HepG2 (cell line): Measurements from ENCODE around the gene WDR54. TPM values are rescaled to one million over a fixed set of nuclear protein-coding genes. Genes with fewer than 3 reads are reported as not detected.

Source experiments
- ATAC-seq: fragments of 200-7000 bp; cut with Tn5 transposase; 3 replicates; pipeline ENCODE4 v1.9.1; 2020; ENCODE audit warnings: mild to moderate bottlenecking, moderate library complexity
- BruUV-seq: library from RNA; stranded (reverse); fragments of 400-500 nt; replicated peaks from 2 replicates; lab custom pipeline; 2021; lab: Mats Ljungman, UMichigan
- CTCF ChIA-PET: fragments of 300-600 bp; formaldehyde crosslinking; extraction: SDS; loops from one replicate; lab custom pipeline; 2021; ENCODE audit warnings: low total read pairs, inconsistent platforms, low intra/inter-chr PET ratio; lab: Yijun Ruan, JAX
- POLR2A ChIA-PET: fragments of 350-600 bp; sonication (Branson Sonifier 250); formaldehyde crosslinking; loops from one replicate; lab custom pipeline; 2020; ENCODE audit warnings: antibody characterized with exemption, inconsistent platforms; lab: Yijun Ruan, JAX
- DNase-seq: peaks from one replicate; pipeline ENCODE4 v3.0.0-alpha.2; 2015; ENCODE audit warnings: low spot score
- FAIRE-seq: peaks from 3 replicates; lab custom pipeline; 2011; peaks lifted over from hg19 to GRCh38; lab: Jason Lieb, UNC
- H2AFZ ChIP-seq: one replicate; pipeline ENCODE4 v1.6.1; 2011; ENCODE audit warnings: low read length, inconsistent platforms
- H3K27ac ChIP-seq: fragments of 300-600 bp; 3 replicates; pipeline ENCODE4 v1.8.0; 2011; ENCODE audit warnings: mixed run types, mild to moderate bottlenecking, mixed read lengths, low read length, inconsistent platforms; ENCODE audit not compliant: insufficient read depth; ENCODE audit errors: extremely low read length
- H3K27me3 ChIP-seq, 2 experiments: fragments of 200-600 bp in 1 of 2; 2 replicates in 1 of 2; 3 replicates in 1 of 2; pipeline versions ENCODE4 v1.6.0 to v1.8.0; 2011; ENCODE audit warnings: low read length in 2 of 2, mild to moderate bottlenecking in 2 of 2, moderate library complexity in 2 of 2, inconsistent platforms in 1 of 2; ENCODE audit not compliant: insufficient read depth in 2 of 2, control insufficient read depth in 1 of 2
- H3K36me3 ChIP-seq, 2 experiments: fragments of 200-600 bp in 1 of 2; replicated peaks in 1 of 2; 2 replicates in 1 of 2; 3 replicates in 1 of 2; pipeline versions ENCODE4 v1.5.1 to v1.8.0; 2011; ENCODE audit warnings: low read length in 2 of 2, inconsistent platforms in 1 of 2; ENCODE audit not compliant: insufficient read depth in 2 of 2, control insufficient read depth in 1 of 2
- H3K4me1 ChIP-seq: 2 replicates; pipeline ENCODE4 v1.5.1; 2012; ENCODE audit warnings: low read length, inconsistent platforms; ENCODE audit not compliant: insufficient read depth
- H3K4me2 ChIP-seq: 2 replicates; pipeline ENCODE4 v1.6.0; 2011; ENCODE audit warnings: low read depth, low read length, inconsistent platforms
- H3K4me3 ChIP-seq, 3 experiments: fragments of 200-600 bp in 1 of 3; sonication (generic), shearing (Covaris generic) in 1 of 3; replicated peaks in 1 of 3; 2 replicates each; pipeline ENCODE4 v1.5.1; 2011 to 2016; ENCODE audit warnings: low read length in 3 of 3, inconsistent platforms in 2 of 3, low read depth in 2 of 3, mild to moderate bottlenecking in 2 of 3, control low read depth in 1 of 3, mixed read lengths in 1 of 3; ENCODE audit not compliant: insufficient read depth in 1 of 3
- H3K79me2 ChIP-seq: one replicate; pipeline ENCODE4 v1.6.1; 2011; ENCODE audit warnings: low read length, inconsistent platforms; ENCODE audit not compliant: insufficient read depth
- H3K9ac ChIP-seq: 2 replicates; pipeline ENCODE4 v1.6.0; 2011; ENCODE audit warnings: mild to moderate bottlenecking, low read depth, low read length, inconsistent platforms; ENCODE audit not compliant: insufficient read depth
- H3K9me3 ChIP-seq: 2 replicates; pipeline ENCODE4 v1.5.1; 2012; ENCODE audit warnings: mild to moderate bottlenecking, low read length
- H4K20me1 ChIP-seq: 2 replicates; pipeline ENCODE4 v1.6.0; 2011; ENCODE audit warnings: inconsistent platforms, mild to moderate bottlenecking, low read length, moderate library complexity; ENCODE audit not compliant: insufficient read depth
- ATF1 ChIP-seq: IDR thresholded peaks from 2 replicates; pipeline ENCODE4 v1.6.1; 2016; ENCODE audit warnings: mild to moderate bottlenecking, control low read depth
- CBX1 ChIP-seq: IDR thresholded peaks from one replicate; pipeline ENCODE4 v1.6.1; 2016; ENCODE audit warnings: antibody characterized with exemption, low read depth
- MEIS1 ChIP-seq: sonication (generic); formaldehyde crosslinking; IDR thresholded peaks from 2 replicates; pipeline ENCODE4 v1.9.0; 2021; ENCODE audit warnings: mild to moderate bottlenecking, missing genetic modification reagents, moderate library complexity, borderline replicate concordance
- RBAK ChIP-seq: sonication (generic); formaldehyde crosslinking; IDR thresholded peaks from 2 replicates; pipeline ENCODE4 v1.5.1; 2020; ENCODE audit warnings: mild to moderate bottlenecking, missing genetic modification reagents
- SMARCE1 ChIP-seq: fragments of 450-650 bp; IDR thresholded peaks from 2 replicates; pipeline ENCODE4 v1.6.1; 2017; ENCODE audit warnings: borderline replicate concordance
- TOPORS ChIP-seq: sonication (generic); formaldehyde crosslinking; IDR thresholded peaks from 2 replicates; pipeline ENCODE4 v1.8.0; 2023; ENCODE audit warnings: mild to moderate bottlenecking, missing genetic modification reagents
- ZMYM4 ChIP-seq: sonication (generic); formaldehyde crosslinking; IDR thresholded peaks from 2 replicates; pipeline ENCODE4 v1.8.1; 2023; ENCODE audit warnings: mild to moderate bottlenecking, missing genetic modification reagents
- ZNF7 ChIP-seq: IDR thresholded peaks from 2 replicates; pipeline ENCODE4 v1.6.1; 2016; ENCODE audit warnings: missing biosample characterization, missing genetic modification reagents
- WGBS: methylation state at CpG from one replicate; pipeline ENCODE4 v1.1.6; 2017; ENCODE audit warnings: low lambda C conversion rate; 5-methylcytosine and 5-hydroxymethylcytosine counted together
- in situ Hi-C: cut with HindIII; loops from 2 replicates; pipeline ENCODE4 v1.10.0; 2017; ENCODE audit warnings: low pct_unique_long_range_greater_than_20kb; ENCODE audit not compliant: extremely low pct_ligation_motif_present
- intact Hi-C: fragments of 100-400 bp; cut with micrococcal nuclease; formaldehyde crosslinking; loops from one replicate; pipeline ENCODE4 v1.10.0; 2022; ENCODE audit not compliant: unreplicated experiment
- polyA plus RNA-seq, 8 experiments: library from polyadenylated mRNA; depleted of rRNA in 3 of 8; stranded (reverse) in 7 of 8; unstranded in 1 of 8; fragments of >200 nt; fragmentation: Illumina TruSeq in 4 of 8; extraction: Trizol in 4 of 8; gene quantifications; 2 replicates each; pipeline versions ENCODE4 v1.2.1 to v1.2.3, GENCODE V29; 2011 to 2016; ENCODE audit warnings: low read depth in 4 of 8, missing spikeins in 1 of 8, mixed read lengths in 1 of 8; ENCODE audit not compliant: insufficient read depth in 1 of 8
- total RNA-seq, 5 experiments: library from RNA; depleted of rRNA; stranded (reverse); fragments of >200 nt; fragmentation: Illumina TruSeq; extraction: Trizol; gene quantifications; 2 replicates each; pipeline ENCODE4 v1.2.3, GENCODE V29; 2016; ENCODE audit warnings: low read depth in 1 of 5
- TF ChIP-seq, protein P1 (sequence below): sonication (generic); formaldehyde crosslinking; IDR thresholded peaks from 2 replicates; pipeline ENCODE4; 2020; ENCODE audit warnings: missing genetic modification reagents, mild to moderate bottlenecking, borderline replicate concordance
- TF ChIP-seq, protein P2 (sequence below): fragments of 450-650 bp; IDR thresholded peaks from 2 replicates; pipeline ENCODE4 v1.6.1; 2016
- TF ChIP-seq, protein P3 (sequence below), 2 experiments: sonication (generic) in 1 of 2; formaldehyde crosslinking in 1 of 2; IDR thresholded peaks; 2 replicates each; pipeline versions ENCODE4 v1.4.0 to v1.6.1; 2016 to 2020; ENCODE audit warnings: borderline replicate concordance in 1 of 2, low read depth in 1 of 2, mild to moderate bottlenecking in 1 of 2, missing genetic modification reagents in 1 of 2
- TF ChIP-seq, protein P4 (sequence below): sonication (generic); formaldehyde crosslinking; conservative IDR thresholded peaks from 2 replicates; pipeline ENCODE4 v1.8.1; 2023; ENCODE audit warnings: missing genetic modification reagents

Gene WDR54
- total and polyA plus RNA-seq, 2 of the 13 experiments (the other 11 are each of a cell fraction or from before 2014, with no cell fraction given), result 2.0 to 17.3 TPM

DNA sequence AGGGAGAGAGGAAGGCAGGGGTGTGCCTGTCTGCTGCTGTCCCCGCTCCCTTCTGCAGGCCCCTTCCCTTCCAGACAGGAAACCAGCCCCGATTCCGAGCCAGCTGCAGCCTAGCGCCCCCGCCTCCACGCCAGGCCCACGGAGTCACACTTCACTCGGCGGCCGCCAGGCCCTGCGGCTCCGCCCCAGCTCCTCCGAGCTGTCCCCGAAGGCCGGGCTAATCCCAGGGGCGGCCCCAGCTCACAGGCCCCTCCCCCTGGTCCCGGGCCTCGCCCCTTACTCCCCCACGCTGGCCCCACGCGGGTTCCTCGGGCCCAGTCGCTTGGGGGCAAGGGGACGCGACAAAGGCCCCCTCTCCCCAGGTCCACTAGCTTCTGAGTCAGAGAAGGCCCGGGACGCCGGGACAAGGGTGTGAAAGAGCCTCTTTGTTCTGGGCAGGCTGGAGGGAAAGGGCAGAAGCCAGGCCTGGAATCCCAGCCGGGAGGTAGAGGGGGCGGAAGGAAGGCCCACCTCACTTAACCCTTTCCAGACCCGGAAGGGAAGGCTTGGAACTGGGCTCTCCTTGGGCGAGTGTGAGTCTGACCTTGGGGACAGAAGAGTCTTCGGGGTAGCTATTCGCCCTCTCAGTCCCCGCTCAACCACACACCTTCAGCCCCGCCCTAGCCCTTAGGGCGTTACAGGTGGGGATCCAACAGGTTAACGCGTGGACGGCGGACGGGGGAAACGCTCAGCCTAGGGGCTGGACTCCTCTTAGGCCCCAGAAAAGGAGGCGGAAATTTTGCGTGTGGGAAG is 19.0 kb downstream of the WDR54 start:
- peaks cover 63% of the 10 kb centered on the region for H3K79me2 ChIP-seq
- in situ Hi-C loops (no loop called here), intact Hi-C loops (loop anchor here (1.0 to 2.0 kb wide), 5 partner anchors 10 to 60 kb away; partner anchors contain the start of gene WBP1)
- peak; percentile 58 for FAIRE-seq
- peaks cover 19 to 40% of the 10 kb centered on the region in 2 experiments for H3K36me3 ChIP-seq
- H3K4me2 ChIP-seq, result peak overlapping the region; percentile 95
- no peak overlapping the region for H2AFZ ChIP-seq
- ChIA-PET CTCF (interaction anchor here (0.6 kb wide), 1 partner anchor 19 kb away, joined by 3 read pairs; the partner anchor contains the start of genes C2orf81 and WDR54), POLR2A (interaction anchor here (0.5 to 11.6 kb wide), 20 partner anchors 8 to 704 kb away, joined by 3 to 342 read pairs (median 8); partner anchors contain the start of genes AUP1, C2orf81, CCDC142 and DQX1)
- WGBS, result under 1% methylated on average over 30 of the region's 45 CpGs
- H4K20me1 ChIP-seq, result peaks cover 43% of the 10 kb centered on the region
- ATAC-seq, result peak; percentile 80
- H3K9ac ChIP-seq, result peak overlapping the region; percentile 91
- H3K9me3 ChIP-seq, result no peaks in the 10 kb centered on the region
- TSS peak; percentile 93 for BruUV-seq
- peaks cover 66% of the 10 kb centered on the region for H3K4me1 ChIP-seq
- H3K27ac ChIP-seq, result peak overlapping the region; percentile 91
- DNase-seq, result peak; percentile 95
- peak overlapping the region; percentile 76 to 94 (median 93) for H3K4me3 ChIP-seq
- no peaks in the 10 kb centered on the region; a peak in 1 of 5 replicates for H3K27me3 ChIP-seq
- TF ChIP-seq, protein P1, sequence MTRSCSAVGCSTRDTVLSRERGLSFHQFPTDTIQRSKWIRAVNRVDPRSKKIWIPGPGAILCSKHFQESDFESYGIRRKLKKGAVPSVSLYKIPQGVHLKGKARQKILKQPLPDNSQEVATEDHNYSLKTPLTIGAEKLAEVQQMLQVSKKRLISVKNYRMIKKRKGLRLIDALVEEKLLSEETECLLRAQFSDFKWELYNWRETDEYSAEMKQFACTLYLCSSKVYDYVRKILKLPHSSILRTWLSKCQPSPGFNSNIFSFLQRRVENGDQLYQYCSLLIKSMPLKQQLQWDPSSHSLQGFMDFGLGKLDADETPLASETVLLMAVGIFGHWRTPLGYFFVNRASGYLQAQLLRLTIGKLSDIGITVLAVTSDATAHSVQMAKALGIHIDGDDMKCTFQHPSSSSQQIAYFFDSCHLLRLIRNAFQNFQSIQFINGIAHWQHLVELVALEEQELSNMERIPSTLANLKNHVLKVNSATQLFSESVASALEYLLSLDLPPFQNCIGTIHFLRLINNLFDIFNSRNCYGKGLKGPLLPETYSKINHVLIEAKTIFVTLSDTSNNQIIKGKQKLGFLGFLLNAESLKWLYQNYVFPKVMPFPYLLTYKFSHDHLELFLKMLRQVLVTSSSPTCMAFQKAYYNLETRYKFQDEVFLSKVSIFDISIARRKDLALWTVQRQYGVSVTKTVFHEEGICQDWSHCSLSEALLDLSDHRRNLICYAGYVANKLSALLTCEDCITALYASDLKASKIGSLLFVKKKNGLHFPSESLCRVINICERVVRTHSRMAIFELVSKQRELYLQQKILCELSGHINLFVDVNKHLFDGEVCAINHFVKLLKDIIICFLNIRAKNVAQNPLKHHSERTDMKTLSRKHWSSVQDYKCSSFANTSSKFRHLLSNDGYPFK (CRISPR knock-in tag), result peak; percentile 79; the same call in 1 of the 2 replicates
- TF ChIP-seq CBX1, result no peak
- no peak for TF ChIP-seq SMARCE1
- TF ChIP-seq, protein P2, sequence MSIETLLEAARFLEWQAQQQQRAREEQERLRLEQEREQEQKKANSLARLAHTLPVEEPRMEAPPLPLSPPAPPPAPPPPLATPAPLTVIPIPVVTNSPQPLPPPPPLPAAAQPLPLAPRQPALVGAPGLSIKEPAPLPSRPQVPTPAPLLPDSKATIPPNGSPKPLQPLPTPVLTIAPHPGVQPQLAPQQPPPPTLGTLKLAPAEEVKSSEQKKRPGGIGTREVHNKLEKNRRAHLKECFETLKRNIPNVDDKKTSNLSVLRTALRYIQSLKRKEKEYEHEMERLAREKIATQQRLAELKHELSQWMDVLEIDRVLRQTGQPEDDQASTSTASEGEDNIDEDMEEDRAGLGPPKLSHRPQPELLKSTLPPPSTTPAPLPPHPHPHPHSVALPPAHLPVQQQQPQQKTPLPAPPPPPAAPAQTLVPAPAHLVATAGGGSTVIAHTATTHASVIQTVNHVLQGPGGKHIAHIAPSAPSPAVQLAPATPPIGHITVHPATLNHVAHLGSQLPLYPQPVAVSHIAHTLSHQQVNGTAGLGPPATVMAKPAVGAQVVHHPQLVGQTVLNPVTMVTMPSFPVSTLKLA, result no peak
- TF ChIP-seq ZNF7, result no peak
- TF ChIP-seq, protein P3, sequence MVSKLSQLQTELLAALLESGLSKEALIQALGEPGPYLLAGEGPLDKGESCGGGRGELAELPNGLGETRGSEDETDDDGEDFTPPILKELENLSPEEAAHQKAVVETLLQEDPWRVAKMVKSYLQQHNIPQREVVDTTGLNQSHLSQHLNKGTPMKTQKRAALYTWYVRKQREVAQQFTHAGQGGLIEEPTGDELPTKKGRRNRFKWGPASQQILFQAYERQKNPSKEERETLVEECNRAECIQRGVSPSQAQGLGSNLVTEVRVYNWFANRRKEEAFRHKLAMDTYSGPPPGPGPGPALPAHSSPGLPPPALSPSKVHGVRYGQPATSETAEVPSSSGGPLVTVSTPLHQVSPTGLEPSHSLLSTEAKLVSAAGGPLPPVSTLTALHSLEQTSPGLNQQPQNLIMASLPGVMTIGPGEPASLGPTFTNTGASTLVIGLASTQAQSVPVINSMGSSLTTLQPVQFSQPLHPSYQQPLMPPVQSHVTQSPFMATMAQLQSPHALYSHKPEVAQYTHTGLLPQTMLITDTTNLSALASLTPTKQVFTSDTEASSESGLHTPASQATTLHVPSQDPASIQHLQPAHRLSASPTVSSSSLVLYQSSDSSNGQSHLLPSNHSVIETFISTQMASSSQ (IDR thresholded peaks at IDR 0.05; ENCODE audit: low read depth), result 0 out of 2 replicates have a peak, but pooled peaks have one; percentile 24
- TF ChIP-seq, protein P3 (CRISPR knock-in tag; IDR thresholded peaks at IDR 0.05; ENCODE audit: borderline replicate concordance), result peak; percentile 82; the same call in 1 of the 2 replicates
- TF ChIP-seq MEIS1, result no peak
- TF ChIP-seq TOPORS (CRISPR knock-in tag), result no peak; the same call in 1 of the 2 replicates
- TF ChIP-seq ATF1 (CRISPR knock-in tag), result no peak
- peak; percentile 77 for TF ChIP-seq ZMYM4 (CRISPR knock-in tag)
- TF ChIP-seq, protein P4, sequence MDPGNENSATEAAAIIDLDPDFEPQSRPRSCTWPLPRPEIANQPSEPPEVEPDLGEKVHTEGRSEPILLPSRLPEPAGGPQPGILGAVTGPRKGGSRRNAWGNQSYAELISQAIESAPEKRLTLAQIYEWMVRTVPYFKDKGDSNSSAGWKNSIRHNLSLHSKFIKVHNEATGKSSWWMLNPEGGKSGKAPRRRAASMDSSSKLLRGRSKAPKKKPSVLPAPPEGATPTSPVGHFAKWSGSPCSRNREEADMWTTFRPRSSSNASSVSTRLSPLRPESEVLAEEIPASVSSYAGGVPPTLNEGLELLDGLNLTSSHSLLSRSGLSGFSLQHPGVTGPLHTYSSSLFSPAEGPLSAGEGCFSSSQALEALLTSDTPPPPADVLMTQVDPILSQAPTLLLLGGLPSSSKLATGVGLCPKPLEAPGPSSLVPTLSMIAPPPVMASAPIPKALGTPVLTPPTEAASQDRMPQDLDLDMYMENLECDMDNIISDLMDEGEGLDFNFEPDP, result no peak
- 0 out of 2 replicates have a peak, but pooled peaks have one; percentile 61 for TF ChIP-seq RBAK
